Globus pallidus (tissue), 1 donor: ENCODE measurements around the gene POLR2M.
A peak's percentile ranks its signal among the peaks of the same experiment; 100 is the strongest.

Experiments used
- DNase-seq: peaks from one replicate; pipeline ENCODE4 v3.0.0-alpha.2; 2015; ENCODE audit warnings: low spot score

Gene POLR2M

DNA sequence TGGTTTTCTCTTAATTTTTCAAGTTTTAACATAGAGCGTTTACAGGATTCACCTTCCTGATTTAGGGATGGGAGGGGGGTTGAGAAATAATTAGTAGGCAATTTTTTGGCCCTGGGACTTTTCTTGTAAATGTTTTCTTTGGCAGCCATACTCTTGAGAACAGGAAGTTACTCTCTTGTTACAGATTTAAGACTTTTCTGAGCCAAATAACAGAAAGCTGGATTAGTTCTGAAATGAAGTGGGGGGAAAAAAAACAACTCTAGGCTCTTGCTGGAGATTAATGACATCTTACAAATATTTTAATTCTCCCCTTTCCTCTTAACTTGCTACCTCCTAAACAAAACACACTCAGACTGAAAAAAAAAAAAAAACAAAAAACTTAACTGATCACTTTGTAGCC lies 13.8 kb upstream of the POLR2M start:
- no peak for DNase-seq

DNA sequence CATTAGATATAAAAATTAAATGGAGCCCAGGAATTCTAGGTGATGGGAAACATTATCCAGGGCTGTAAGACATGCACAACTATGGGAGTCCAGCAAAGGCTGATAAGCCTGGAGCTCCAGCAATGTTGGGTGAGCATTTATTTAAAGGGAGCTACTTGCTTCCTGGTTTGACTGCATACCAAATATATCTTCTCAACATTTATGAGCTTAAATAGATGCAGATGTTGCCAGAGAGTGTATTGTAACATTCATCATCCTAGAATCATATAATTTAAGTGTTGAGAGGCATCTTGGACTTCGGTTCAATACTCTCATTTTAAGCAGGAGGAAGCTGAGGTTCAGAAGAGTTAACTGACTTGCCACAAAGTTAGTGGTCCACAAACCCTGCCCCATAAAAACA lies 12.2 kb upstream of the POLR2M start:
- DNase-seq, result no peak

DNA sequence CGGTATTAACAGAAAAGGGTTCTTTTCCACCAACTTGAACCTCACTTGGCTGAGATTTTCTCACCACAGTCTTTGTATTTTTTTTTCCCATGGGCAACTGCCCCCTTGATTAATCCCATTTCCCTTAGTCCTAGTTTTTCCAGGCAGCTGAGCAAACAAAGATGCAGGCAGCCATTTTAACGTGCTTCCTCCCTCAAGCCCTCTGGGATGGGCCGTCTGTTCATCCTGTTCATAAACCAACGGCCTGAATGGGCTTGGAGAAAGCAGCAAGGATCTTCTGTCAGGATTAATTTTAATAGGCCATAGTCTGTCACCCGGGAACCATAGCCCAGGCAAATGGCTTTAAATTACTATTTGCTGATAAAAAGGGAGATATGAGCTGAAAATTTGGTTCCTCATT lies 10.4 kb upstream of the POLR2M start:
- DNase-seq, result no peak

DNA sequence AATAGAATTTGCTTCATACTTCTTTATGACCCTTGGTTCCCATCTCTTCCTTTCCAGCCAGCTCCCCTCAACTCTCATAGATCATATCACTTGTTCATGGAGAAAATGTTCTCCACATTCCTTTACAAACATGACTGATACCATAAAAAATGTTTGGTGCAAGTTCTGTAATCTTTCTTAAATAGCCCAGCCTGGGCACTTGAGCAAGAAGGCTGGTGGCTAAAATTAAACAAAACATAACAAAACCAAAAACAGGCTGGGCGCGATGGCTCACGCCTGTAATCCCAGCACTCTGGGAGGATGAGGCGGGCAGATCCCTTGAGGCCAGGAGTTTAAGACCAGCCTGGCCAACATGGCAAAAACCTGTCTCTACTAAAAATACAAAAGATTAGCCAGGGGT lies 8.9 kb upstream of the POLR2M start:
- DNase-seq, result no peak

DNA sequence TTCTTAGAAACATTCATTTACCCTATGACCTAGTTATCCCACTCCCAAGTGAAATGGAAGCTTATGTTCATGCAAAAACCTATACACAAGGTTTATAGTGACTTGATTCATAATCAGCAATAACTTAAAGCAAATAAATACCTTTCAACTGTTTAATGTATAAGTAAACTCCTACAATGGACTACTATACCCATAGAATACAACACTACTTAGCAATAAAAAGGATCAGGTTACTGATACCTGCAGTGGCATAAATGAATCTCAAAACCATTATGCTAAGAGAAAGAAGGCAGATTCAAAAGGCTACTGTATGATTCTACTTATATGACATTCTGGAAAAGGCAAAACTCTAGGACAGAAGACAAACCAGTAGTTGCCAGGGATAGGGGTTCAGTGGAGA lies 8.3 kb upstream of the POLR2M start:
- DNase-seq, result no peak

DNA sequence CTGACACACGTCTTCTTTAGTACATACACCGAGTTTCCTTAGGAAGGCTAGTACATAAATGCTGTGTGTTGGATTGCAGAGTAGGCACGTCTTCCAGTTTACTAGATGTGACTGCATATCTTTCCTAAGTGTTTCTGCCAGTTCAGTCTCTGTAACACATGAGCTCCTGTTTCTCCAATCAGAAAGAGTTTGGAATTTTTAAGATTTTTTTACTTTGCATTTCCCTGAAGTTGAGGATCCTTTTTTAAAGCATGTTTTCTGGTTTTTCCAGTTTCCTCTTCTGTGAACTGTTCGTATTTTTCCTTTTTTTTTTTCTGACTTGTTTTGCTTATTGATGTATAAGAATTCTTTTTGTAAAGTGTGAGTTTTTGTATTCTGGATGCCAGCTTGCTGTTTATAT lies 7.5 kb upstream of the POLR2M start:
- no peak for DNase-seq

DNA sequence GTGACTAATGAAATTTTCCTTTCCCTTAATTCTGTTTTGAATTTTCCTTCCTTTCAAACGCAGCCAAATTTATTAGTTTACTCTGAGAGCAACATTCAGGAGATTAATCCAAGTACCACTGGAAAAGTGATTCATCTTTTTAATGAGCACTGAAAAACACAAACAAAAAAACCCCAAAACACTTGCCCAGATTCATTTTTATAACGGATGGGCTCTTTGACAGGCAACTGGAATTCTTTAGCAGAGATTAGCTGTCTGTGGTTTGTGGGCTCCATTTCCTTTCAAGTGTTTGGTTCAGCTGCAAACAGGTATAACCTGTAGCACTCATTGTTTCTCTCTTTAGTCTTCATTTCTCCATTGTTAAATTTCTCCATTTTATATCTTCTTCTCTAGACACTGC lies 3.1 kb upstream of the POLR2M start:
- DNase-seq, result no peak

DNA sequence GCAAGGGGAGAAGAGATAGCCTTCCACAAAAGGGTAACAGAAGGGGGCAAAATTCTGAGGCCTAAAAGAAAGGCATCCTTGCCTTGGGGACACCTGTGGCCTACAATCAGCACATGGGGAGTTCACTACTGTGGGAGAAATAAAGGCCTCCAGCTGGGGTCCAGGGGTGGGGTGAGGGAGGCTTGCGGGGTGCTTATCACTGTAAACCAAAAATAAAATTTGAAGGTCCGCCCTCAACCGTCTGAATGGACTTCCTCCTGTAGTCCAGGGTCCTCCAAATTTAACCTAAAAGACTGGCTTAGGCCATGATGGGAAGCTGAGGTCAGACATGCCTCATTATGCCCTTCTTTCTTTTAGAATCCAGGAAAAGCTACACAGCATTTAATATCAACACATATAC lies 2.1 kb upstream of the POLR2M start:
- no peak for DNase-seq

DNA sequence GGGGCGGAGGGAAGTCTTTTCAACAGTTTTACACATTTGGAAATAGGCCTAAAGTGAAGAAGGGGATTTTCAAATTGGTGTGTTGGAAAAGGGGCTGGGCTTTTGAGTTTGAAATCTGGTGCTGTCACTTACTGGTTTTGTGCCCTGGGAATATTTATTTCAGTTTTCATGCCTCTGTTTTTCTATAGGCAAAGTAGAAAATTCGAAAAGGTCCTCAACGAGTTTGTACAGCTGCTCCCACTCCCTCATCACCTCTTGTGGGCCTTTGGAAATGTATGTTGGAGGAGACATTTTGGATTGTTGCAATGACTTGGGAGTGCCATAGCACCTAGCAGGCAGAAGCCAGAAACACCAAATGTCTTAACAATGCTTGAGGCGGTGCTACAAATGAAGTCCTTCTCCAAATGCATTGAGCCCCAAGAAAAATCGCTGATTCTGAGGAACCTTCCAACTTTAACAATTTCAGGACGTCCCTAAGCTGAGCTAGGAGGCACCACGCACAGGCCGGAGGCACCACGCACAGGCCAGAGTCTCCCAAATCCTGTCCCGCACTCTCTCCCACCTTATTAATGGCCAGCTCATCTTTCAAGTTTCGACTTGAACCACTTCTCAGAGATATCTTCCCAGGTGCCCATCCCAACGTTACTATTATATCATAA lies 639 bp upstream of the POLR2M start:
- DNase-seq, result no peak

DNA sequence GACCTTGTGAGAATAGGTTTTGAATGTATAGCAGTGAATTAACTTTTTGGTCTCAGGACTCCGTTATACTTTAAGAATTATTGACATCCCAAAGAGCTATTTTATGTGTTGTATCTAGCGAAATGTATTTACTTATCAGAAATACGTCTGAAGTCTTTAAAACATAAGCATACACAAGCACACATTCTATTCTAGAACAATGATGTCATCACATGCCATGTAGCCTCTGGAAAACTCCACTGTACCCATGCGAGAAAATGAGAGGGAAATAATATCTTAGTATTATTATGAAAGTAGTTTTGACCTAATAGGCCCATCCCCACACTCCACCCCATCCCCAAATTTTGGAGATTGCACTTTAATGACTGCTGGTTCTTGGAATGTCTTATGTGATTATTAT lies 1.5 kb downstream of the POLR2M start:
- DNase-seq, result peak; percentile 25

DNA sequence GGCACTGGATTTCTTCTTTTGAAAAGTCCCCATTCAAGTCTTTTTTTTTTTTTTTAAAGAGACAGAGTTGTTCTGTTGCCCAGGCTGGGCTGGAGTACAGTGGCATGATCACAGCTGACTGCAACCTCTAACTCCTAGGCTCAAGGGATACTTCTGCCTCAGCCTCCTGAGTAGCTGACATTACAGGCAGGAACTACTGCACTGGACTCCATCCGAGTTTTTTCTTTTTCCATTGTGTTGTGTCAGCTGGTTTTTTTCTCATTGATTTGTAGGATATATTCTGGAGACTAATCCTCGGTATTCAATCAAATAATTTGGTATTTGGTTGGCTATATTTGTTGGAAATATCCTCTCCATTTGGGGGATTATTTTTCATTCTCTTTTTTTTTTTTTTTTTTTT lies 11.8 kb downstream of the POLR2M start:
- DNase-seq, result no peak

DNA sequence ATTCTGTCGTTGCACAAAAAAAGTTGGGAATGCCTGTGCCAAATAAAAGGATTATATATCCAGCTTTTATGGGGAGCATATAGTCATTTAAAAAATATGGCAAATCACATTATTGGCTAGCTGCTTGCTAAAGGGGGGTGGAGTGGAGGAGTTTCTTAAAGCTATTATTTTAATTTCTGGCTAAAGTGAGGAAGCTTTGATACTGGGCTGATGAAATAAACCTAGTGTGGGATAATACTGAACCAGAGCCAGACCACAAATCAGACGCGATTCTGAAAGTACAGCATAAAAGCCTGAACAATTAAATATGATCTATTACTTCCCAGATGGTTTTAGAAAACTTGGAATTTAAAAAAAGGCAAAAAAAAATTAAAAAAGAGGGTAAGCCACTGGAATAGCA lies 14.4 kb downstream of the POLR2M start:
- DNase-seq, result no peak

DNA sequence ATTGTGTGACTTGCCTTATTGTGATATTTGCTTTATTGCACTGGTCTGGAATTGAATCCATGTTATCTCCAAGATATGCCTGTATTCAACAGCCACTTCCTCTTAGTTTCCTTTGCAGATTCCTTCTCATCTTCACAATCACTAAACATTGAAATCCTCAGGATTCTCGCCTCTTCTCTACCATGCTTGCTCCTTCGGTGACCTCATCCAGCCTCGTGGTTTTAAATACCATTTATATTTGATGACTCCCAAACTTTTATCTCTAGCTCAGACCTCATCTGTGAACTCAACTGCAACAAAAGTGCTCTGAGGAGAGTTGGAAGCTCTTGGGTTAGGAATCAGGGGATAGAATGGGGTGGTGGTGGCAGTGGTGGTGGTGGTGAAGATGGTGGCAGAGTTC lies 19.9 kb downstream of the POLR2M start:
- no peak for DNase-seq

DNA sequence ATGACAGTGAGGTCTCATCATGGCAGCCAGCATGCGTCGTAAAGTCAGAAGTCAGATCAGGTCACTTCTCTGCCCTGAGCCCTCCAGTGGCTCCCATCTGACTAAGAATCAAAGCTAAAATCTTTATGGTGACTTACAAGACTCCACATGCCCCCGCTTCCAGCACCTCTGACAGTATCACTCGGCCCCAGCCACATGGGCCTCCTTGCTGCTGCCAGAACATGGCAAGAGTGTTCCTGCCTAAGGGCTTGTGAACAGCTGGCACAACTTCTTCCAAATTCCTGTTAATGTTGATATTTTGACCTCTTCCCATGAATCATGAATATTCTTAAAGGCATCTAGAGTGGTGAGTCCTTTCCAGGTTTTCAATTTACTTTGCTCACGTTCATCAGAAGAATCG lies 20.5 kb downstream of the POLR2M start:
- no peak for DNase-seq

DNA sequence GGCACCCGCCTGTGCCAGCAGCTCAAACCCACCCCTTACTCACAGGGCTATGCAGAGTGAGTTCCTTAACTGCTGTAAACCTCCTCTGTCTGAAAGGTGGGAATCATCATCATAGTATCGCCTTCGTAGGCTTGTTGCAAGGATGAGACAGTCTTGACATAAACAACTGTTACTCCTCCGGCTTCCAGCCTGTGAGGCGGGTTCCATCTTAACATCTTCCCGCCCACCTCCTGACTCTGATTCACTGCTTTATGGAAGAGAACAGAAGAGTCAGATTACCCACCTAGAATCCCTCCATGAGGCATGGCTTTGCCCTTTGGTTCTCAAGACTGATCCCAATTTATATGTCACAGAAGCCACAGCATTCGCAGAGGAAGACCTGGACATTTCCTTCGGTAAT lies 21.9 kb downstream of the POLR2M start:
- no peak for DNase-seq

DNA sequence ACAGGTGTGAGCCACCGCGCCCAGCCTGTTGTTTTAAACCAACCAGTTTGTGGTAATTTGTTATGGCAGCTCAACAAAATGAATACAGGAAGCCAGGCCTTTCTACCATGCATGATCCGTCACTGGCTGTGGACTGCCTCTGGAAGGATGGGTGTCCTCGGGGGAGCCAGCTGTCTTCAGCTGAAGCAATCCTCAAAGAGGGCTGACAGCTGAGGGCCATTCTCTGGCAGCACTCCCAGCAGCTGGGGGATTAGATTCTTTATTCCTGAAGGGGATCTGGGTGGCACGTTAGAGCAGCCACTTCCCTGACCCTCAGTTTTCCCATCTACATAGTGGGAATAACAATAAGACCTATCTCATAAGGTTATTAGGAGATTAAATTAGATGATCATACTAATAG lies 24.4 kb downstream of the POLR2M start:
- no peak for DNase-seq

DNA sequence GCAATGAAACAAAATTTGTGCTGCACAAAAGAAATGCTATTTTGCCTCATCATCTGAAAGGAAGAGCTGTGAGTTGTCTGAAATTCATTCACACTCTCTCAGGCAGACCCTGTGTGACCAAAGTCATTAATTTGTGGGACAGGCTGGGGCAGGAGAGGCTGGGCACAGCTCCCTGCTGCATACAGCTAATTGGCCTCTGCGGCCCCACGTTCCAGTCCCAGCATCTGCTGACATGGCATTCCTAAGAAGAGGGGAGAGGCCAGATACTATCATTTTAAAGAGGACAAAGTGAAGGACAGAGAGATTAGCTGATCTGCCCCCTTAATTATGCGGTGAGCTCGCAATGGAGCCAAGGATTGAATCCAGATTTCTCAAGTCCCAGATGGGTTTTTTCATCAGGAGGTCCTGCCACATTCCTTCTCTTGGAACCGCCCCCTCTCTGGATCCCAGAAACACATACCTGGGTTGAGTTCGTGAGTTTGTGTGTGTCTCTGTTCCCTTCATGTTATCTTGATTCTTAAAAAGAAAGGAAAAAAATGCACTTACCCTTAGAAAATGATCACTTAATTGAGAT lies 25.1 kb downstream of the POLR2M start:
- DNase-seq, result no peak

DNA sequence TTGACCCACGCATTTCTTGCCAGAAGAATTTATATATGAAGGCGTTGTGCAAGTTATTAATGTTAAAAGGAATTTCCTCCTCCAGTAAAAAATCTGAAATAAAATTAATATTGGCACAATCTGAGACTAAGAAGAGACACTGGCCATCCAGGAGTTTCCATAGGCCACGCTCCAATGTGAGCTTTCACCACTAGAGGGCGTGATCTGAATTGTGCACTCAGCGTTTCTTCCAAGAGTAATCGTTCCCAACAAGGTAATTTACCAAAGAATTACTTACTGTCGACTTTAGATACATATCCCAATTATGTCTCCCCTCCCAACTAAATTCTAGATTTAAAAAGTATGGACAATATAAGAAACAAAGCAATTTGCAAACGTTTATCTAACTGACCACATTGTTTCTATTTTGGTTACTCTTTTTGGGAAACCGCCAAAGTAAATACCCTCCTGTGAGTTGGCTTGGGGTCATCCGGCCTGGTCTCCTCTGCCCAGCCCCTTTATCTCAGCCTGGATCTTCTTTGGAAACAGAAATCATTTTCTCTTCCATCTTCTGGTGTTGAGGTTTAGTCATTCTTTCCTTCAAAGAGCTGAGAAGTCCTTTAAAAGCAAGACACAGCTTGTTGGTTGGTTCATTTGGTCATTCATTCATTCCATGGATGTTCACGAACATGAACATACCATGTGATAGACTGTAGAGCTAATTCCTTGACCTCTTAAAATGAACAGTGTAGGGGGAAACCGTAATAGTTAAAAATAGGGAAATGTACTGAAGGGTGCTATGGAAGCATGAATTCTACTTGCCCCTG lies 26.2 kb downstream of the POLR2M start:
- DNase-seq, result peak; percentile 71

DNA sequence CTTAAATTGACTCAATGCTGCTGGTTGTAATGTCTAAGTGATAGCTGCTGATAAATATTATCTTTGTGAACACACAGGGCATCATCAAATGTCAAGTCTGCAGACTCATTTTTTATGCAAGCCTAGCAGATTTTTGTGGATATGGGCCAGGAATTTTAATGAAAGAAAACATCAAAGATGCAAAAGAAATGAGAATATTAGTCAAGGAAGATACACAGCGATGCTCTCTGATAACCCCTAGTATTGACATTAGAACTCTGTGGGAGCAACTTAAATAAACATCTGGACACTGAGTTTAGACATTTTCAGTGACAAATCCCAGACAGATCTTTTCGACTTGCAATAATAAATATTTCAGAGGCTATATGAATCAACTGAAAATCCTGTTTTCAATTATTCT lies 28.3 kb downstream of the POLR2M start:
- DNase-seq, result peak; percentile 37

DNA sequence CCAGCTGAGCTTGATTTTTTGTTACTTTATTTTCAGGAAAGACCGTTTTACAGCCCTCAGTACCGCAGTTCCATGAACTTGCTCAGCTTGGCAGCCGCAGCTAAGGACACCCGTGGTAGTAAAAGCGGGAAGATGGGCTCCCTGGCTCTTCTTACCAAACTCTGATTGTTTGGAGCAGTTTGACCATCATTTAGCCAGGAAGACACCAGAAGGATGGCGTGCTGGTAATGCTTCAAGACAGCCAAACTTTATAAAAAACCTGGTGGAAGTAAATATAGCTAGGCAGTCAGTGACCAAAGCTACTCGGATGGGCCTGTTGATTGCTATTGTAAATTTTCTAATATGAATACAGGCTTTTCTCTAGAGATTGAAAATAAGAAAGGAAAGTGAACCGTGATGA lies 28.9 kb downstream of the POLR2M start:
- peak; percentile 63 for DNase-seq

DNA sequence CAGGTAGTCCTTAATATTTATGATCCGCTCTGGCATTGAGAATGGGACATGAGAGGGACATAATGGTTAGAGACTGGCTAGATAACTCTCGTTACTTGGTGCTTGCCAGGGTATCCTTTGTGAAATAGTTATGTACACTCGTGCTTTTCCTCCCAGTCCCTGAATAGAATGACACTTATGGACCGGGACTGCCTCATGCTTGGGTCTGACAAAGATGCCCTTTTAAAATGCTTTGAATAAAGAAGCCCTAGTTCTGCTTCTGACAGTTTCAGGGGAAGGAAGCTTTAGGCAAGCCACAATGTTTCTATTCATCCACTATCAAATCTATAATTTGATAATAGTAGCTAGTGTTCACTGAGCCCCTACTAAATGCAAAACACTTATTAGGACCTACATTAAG lies 29.4 kb downstream of the POLR2M start:
- DNase-seq, result peak; percentile 92

DNA sequence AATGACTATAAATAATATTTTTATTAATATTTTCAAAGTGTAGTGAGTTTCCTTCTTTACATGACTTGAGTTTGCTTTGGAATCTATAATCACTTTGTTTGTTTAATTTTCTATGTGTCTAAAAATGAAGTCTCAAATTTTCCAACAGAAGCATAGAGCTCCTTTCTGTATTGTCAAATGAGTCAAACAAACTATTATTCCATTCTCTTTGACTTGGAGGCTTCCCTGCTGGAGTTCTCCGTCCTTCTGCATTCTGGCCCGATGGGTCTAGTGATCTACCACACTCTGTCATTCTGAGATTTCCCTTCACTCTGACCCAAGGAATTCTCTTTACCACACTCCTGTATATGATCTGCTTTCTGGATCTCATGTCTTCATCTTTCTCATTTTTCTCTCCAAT lies 30.1 kb downstream of the POLR2M start:
- DNase-seq, result peak; percentile 59

DNA sequence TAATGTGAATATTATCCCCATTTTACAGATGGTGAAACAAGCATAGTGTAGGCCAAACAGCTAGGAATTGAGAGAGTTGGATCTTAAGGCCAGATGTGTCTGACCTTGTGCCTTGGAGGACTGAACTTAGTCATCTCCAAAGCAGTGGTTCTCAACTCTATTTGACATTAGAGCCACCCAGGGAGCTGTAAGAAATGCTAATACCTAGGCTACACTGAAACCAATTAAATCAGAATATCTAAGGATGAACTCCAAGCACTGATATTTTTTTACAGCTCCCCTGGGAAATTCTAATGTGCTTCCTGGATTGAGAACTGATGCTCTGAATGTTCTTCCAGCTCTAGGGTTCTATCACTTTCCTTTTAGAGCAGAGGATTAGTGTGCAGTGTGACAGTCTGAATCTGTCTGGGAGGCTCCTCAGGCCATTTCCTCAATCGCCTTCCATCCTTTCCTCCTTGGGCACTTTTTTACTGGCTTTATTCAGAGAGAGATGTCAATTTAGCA lies 32.3 kb downstream of the POLR2M start:
- no peak for DNase-seq
